ENCODE measurements around the gene PC.

PC gene

GRCh38 chr11:66914505-66914904 is 43.7 kb downstream of the PC start:
- no peak for DNase-seq

- peak in 50 of 56 donors; percentile 20 to 91 (median 71) for DNase-seq
Measured at GRCh38 chr11:66912911-66913310, 45.3 kb downstream of the PC start.

DNA sequence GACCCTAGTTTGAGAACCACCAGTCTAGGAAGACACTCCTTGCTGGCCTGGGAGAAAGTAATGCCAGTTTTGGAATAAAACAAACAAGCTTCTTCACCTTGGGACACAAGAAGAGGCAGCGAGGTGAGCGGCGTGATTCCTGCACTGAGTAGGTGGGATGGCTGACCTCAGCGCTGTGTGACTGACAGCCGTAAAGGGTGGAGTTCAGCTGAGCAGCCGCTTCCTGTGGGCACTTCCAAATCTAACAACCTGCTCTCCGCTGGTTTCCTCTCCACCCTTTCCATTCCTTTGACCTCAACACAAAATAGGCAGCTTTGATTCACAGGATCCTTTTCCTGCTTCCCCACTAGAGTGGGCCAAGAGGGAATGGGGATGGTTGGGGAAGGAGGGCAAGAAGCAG is 45.8 kb downstream of the PC start:
- no peak for DNase-seq

GRCh38 chr11:66910669-66911068 is 47.5 kb downstream of the PC start:
- no peak for DNase-seq

DNA sequence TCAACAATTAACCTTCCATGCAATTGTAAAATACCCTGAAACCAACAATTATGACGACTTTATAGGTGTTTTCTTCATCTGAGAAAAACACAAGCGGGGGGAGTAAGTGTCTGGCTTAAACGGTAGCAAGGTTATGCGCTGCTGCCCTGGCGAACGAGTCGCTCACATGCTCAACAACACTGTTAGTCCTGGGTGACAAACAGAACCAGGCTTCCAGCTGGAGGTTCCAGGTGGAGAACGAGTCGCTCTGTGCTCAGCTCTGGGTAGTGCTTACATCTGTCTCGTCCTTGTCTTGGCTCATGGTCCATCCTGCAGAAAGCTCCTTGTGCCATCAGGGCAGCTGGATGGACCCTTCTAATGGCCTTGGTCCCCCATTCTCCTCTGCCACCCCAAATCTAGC is 48.2 kb downstream of the PC start:
- no peak for DNase-seq

- no peak for DNase-seq
Measured at GRCh38 chr11:66909181-66909580, 49.0 kb downstream of the PC start.

- DNase-seq: no peak
Measured at GRCh38 chr11:66907751-66908630, 50.2 kb downstream of the PC start.

DNA sequence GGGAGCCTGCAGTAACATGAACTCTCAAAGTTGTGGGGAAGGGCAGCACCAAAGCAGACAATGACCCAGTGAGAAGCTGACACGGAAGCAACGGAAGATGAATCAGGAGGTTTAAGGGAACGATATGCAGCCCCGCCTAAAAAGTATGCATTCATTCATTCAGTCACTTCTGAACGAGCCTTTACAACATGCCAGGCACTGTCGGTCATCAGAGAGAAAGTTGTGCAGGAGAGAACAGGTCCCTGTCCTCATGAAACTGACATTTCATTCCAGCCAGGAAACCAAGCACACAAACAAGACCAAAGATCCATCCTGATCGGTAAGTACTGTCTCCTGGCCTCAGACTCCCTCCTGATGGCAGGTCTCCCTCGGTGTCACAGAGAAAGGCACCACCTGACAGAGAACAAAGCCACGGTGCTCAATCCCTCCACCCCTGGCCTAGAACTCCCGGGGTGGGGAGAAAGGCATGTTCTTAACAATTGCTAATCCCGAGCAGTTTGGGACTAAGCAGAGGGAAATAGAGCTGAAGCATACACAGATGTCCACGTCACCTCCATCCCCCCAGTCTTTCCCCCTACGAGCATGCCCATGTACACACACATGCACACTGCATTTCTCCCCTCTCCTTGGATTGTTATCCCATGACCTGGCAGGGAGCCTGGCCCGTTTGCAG is 52.0 kb downstream of the PC start:
- peak in 1 of 56 donors; percentile 29 for DNase-seq

GRCh38 chr11:66905631-66906030 is 52.6 kb downstream of the PC start:
- DNase-seq: no peak

DNA sequence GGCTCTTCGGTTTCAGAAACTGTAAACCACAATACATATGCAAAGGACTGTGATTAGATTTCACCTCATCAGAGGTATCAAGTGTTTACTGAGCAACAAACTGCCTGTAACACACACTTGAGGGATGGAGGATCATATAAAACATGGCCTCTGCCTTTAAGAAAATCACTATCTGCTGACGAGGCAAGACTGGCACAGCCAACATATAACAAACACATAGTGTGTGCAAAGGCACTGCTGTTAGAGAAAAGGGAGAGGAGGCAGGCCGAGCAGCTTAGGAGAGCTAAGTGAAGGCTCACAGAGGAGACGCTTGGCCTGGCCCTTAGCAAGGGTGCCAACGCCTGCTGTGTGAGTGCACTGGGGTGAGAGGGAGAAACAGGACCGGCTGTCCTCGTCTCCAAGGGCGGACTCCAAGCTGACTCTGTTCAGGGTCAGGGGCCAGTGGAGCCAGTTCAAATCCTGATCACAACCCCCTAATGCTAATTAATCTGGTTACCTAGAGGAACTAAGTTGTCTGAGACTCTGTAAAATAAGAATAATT is 53.1 kb downstream of the PC start:
- DNase-seq: no peak

DNA sequence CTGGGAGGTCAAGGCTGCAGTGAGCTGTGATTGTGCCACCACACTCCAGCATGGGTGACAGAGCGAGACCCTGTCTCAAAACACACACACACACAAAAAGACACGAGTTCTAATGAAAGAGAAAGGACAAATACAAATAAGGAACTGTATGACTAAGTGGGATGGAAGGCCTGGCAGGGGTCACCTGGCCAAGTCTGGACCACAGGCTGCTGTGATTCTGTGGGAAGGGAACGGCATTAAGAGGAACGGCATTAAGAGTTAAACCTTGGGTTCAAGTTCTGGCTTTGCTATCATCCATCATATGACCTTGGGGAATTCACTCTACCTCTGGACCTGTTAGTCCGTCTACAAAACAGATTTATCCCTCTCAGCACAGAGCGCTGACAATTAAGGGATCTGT is 53.6 kb downstream of the PC start:
- no peak for DNase-seq

DNA sequence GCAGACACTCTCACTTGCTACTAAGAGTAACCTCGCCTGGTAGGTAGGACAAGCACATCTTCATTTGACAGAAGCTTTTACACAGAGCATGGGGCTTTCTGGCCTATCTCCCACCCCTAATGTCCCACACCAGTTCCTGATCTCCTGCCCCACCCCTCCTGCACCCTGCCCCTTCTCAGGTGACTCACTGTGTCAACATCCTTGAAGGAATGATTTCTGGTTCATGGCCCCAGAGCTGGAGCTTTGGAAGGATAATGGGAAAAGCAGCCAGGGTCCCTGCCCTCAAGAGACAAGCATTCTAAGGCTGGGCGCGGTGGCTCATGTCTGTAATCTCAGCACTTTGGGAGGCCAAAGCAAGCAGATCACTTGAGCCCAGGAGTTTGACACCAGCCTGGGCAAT is 54.1 kb downstream of the PC start:
- no peak for DNase-seq

GRCh38 chr11:66902486-66903177 is 55.6 kb downstream of the PC start:
- no peak for DNase-seq

DNA sequence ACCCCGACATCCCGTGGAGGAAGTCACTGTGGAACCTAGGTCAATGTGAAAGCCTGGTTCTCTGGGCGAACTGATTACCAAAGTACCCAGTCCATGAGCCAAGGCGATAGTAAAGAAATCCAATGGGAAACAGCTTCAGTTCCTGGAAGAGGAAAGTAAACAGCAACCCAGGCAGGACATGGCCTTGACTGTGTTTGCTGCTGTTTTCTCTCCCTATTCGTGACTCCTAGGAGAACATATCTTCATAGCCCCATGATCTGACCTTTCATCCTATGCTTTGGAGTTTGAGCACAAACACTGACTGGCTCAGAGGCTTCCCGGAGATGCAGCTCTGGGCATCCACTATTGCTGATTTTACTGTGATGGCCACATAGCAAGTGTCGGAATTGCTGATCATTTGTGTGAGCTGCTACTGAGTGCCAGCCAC is 56.2 kb downstream of the PC start:
- no peak for DNase-seq

DNA sequence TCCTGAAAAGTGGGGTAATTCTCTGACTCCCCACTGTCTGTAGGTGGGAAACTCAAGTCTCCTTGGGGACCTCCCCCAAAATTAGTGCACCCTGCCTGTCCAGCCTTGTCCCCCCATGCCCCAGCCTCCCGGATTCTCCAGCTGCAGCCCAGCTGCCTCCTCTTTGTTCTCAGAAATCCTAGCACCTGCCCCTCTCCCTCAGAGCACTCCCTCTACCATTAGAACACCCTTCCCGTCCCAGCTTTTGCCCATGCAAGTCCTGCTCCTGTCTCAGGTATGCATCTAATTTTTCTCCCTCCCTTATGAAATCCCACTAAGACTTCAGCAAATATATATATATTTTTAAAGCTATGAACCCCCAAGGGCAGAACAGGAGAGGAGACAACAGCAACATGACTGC is 64.0 kb downstream of the PC start:
- no peak for DNase-seq

- DNase-seq: no peak
Measured at GRCh38 chr11:66892911-66893310, 65.3 kb downstream of the PC start.

DNA sequence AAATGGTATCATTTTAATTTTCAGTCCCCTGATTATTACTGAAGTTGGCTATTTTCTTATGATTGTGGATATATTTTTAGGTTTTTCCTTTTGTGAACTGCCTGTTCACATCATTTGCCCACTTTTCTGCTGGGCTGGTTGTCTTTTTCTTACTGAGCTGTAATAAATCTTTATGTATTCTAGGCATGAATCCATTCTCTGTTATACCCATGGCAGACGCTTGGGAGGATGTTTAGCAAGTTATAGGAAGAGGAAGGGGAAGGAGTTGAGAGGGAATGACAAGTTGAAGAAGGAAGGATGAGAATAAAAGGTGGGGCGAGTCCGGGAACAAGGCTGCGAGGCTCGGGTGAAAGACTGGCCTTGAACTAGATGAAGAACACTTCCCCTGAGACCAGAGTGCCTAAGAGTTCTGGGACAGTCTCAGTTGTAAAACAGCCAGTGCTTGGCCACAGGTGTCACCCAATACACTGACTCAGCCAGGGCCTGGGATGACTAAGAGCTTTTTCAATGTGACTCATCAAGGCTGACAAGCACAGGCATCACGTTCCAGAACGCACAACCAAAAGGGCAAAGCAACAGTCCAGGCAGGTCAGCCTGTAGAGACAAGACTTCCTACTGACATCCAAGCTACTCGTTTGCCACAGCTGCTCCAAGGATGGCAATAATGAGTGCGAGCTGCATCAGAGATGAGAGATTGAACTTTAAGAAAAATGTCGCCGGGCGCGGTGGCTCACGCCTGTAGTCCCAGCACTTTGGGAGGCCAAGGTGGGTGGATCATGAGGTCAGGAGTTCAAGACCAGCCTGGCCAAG is 66.1 kb downstream of the PC start:
- DNase-seq: peak in 13 of 56 donors; percentile 13 to 48 (median 28)

- no peak for DNase-seq
Measured at GRCh38 chr11:66889960-66890359, 68.2 kb downstream of the PC start.

DNA sequence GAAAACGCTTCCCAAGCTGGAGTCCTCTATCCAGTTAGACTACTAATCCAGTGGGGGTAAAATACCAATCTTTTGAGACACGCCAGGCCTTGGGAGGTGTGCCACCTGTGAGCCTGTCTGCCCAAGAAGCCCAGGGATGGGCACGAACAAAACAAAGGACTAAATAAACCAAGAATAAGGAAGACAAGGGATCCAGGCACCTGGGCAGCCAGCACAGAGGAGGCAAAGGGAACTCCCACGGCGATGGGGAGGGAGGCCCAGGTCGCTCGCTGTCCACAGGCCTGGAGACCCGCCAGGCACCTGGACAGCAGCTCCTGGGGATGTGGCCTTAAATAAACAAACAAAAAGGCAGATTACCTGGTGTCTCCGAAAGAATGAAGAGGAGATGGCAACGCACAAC is 69.9 kb downstream of the PC start:
- no peak for DNase-seq

DNA sequence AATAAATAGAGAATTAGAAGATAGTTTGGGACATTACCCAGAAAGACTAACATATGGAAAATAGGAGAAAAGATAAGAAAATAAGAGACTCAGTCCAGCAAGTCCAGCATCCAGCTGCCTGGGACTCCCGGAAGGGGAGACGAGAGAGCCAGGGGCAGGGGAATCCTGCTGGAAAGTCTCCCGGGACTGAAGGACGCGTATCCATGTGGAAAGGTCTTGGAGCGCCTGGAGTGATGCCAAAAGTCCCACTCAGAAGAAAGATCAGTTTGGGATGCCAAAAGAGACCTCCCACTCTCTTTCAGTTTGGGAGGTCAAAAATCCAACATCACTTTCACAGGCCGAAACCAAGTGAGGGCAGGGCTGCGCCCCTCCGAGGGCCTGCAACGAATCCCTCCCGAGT is 70.7 kb downstream of the PC start:
- no peak for DNase-seq

- no peak for DNase-seq
Measured at GRCh38 chr11:66886671-66887221, 71.4 kb downstream of the PC start.
